ENCODE results near the gene LYPD6B. TPM values are rescaled to one million over a fixed set of nuclear protein-coding genes. Genes with fewer than 3 reads are reported as not detected.

LYPD6B gene
- total RNA-seq, 1 experiment from 2014 or later, result 2.0 TPM

- no peak overlapping the region for H3K27ac Mint-ChIP-seq
- H3K9me3 ChIP-seq (ENCODE audit: control insufficient read depth, low read depth, low read length), result no peaks in the 10 kb centered on the region
- H2BK20ac ChIP-seq (ENCODE audit: low read depth, low read length, poor library complexity, severe bottlenecking), result no peak overlapping the region
- no peak overlapping the region for H2BK12ac ChIP-seq (ENCODE audit: insufficient read length, low read depth, low read length)
- no peak overlapping the region for H3T11ph ChIP-seq (ENCODE audit: low read length)
- H3K36me3 Mint-ChIP-seq (ENCODE audit: insufficient read depth in 1 of 3, low read depth in 3 of 3), result no peaks in the 10 kb centered on the region
- no peaks in the 10 kb centered on the region for H3K23me2 ChIP-seq (ENCODE audit: insufficient read length, low read depth, low read length, poor library complexity, severe bottlenecking)
- H4K8ac ChIP-seq (replicated peaks; ENCODE audit: insufficient read length, low read depth, low read length), result no peak overlapping the region
- no peak overlapping the region for H2BK15ac ChIP-seq (ENCODE audit: low read depth, low read length)
- no peak overlapping the region for H2BK120ac ChIP-seq (ENCODE audit: low read depth, low read length, poor library complexity, severe bottlenecking)
- DNase-seq, result no peak
- no peak overlapping the region for H2AFZ ChIP-seq (ENCODE audit: low read length)
- TF ChIP-seq CTCF (conservative IDR thresholded peaks at IDR 0.05), result no peak
- no peaks in the 10 kb centered on the region for H3K4me1 ChIP-seq (ENCODE audit: insufficient read depth, low read length)
- no peak overlapping the region for H3K9ac ChIP-seq (ENCODE audit: extremely low read depth, insufficient read length, low read length)
- H3K27ac ChIP-seq (ENCODE audit: insufficient read length, low read depth, low read length), result no peak overlapping the region
- H2AK5ac ChIP-seq (ENCODE audit: insufficient read length, low read length), result no peak overlapping the region
- no peak overlapping the region for H3K4me2 ChIP-seq (ENCODE audit: insufficient read depth, insufficient read length, low read length)
- no peaks in the 10 kb centered on the region for H3K27me3 ChIP-seq (ENCODE audit: insufficient read depth, low read length)
- no peaks in the 10 kb centered on the region for H3K79me2 ChIP-seq (ENCODE audit: insufficient read depth, low read length)
- no peak overlapping the region for H4K91ac ChIP-seq (ENCODE audit: insufficient read length, low read depth, low read length)
- H3K4me3 Mint-ChIP-seq, result no peak overlapping the region
- no peaks in the 10 kb centered on the region for H3K27me3 Mint-ChIP-seq (ENCODE audit: low read depth)
- H3K23ac ChIP-seq (ENCODE audit: insufficient read length, low read depth, low read length), result no peak overlapping the region
- no peak overlapping the region for H3K14ac ChIP-seq (ENCODE audit: insufficient read depth, low read length)
- no peak overlapping the region for H3K18ac ChIP-seq (ENCODE audit: insufficient read length, low read depth, low read length)
- no peak overlapping the region for H2BK5ac ChIP-seq (ENCODE audit: insufficient read length, low read length)
- H3K79me1 ChIP-seq (ENCODE audit: insufficient read depth, low read depth, low read length, poor library complexity, severe bottlenecking), result no peaks in the 10 kb centered on the region
- H3K4ac ChIP-seq (ENCODE audit: low read depth, low read length), result no peak overlapping the region
- no peak overlapping the region for H3K56ac ChIP-seq (ENCODE audit: insufficient read length, low read depth, low read length)
- H4K5ac ChIP-seq (ENCODE audit: insufficient read length, low read depth, low read length), result no peak overlapping the region
- WGBS (ENCODE audit: extremely low coverage, insufficient read length, low lambda C conversion rate), result no CpG with 5 or more reads among the region's 3 CpGs
- no peaks in the 10 kb centered on the region for H4K20me1 ChIP-seq (ENCODE audit: control insufficient read depth, insufficient read depth, insufficient read length)
- H3K9me3 Mint-ChIP-seq, result no peaks in the 10 kb centered on the region
- H3K4me1 Mint-ChIP-seq, result peaks cover 0 to 2% of the 10 kb centered on the region in 2 experiments; a peak in 1 of 4 replicates
Measured at GRCh38 chr2:149062531-149062930, 24.0 kb downstream of the LYPD6B start.

Measured in H9 (cell line).